Measurements from ENCODE around the gene CELF1.
"Not testable (repeated sequence)": the region's sequence is repeated elsewhere in the genome, so short reads cannot be mapped to it uniquely, and the experiment has no call there.

The CELF1 gene

DNA sequence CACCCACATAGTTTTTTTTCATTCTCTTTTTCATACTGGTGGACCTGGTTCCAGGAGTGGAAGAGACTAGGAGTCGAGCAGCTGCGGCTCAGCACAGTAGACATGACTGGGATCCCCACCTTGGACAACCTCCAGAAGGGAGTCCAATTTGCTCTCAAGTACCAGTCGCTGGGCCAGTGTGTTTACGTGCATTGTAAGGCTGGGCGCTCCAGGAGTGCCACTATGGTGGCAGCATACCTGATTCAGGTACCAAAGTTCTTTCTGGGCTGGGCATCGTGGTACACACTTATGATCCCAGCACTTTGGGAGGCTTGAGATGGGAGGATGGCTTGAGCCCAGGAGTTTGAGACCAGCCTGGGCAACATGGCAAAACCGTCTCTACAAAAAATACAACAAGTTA, 16.7 kb upstream of the CELF1 start:
- H3K9me3 Mint-ChIP-seq = no peaks in the 10 kb centered on the region

DNA sequence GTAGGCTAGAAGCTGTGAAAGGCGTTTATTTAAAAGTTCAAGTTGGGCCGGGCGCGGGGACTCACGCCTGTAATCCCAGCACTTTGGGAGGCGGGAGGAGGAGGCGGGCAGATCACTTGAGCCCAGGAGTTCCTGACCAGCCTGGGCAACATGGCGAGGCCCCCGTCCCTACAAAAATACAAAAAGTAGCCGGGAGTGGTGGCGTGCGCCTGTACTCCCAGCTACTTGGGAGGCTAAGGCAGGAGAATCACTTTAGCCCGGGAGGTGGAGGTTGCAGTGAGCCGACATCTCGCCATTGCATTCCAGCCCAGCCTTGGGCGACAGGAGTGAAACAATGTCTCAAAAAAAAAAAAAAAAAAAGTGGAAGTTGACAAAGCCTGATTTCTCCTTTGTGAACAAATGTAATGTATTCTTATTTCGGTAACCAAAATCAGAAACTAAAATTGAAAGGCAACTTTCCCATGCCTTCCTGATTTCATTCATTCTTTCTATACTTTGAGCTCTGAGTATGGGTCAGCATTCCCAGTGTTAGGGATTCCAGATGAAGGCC, 13.3 kb upstream of the CELF1 start:
- H3K4me1 Mint-ChIP-seq = peaks cover 17% of the 10 kb centered on the region
- peak overlapping the region; percentile 70 for H3K27ac Mint-ChIP-seq (ENCODE audit: low read depth)
- no peak for DNase-seq (ENCODE audit: low spot score in 2 of 2)
- ATAC-seq (replicated peaks; ENCODE audit: extremely low read depth, poor library complexity, severe bottlenecking) = no peak
- H3K9me3 Mint-ChIP-seq = no peaks in the 10 kb centered on the region
- H3K27me3 Mint-ChIP-seq = no peaks in the 10 kb centered on the region
- H3K4me3 Mint-ChIP-seq = peak overlapping the region; percentile 81
- H3K36me3 Mint-ChIP-seq (ENCODE audit: insufficient read depth) = peaks cover 16% of the 10 kb centered on the region

More for the DNA sequence above, 16.7 kb upstream of the CELF1 start:
- Mint-ChIP-seq H3K36me3 (ENCODE audit: insufficient read depth) (peaks cover 33% of the 10 kb centered on the region), H3K4me1 (peaks cover 21% of the 10 kb centered on the region), H3K4me3 (no peak overlapping the region), H3K27me3 (no peaks in the 10 kb centered on the region), H3K27ac (ENCODE audit: low read depth) (no peak overlapping the region)
- DNase-seq (ENCODE audit: low spot score in 2 of 2) (no peak), ATAC-seq (replicated peaks; ENCODE audit: extremely low read depth, poor library complexity, severe bottlenecking) (no peak)

DNA sequence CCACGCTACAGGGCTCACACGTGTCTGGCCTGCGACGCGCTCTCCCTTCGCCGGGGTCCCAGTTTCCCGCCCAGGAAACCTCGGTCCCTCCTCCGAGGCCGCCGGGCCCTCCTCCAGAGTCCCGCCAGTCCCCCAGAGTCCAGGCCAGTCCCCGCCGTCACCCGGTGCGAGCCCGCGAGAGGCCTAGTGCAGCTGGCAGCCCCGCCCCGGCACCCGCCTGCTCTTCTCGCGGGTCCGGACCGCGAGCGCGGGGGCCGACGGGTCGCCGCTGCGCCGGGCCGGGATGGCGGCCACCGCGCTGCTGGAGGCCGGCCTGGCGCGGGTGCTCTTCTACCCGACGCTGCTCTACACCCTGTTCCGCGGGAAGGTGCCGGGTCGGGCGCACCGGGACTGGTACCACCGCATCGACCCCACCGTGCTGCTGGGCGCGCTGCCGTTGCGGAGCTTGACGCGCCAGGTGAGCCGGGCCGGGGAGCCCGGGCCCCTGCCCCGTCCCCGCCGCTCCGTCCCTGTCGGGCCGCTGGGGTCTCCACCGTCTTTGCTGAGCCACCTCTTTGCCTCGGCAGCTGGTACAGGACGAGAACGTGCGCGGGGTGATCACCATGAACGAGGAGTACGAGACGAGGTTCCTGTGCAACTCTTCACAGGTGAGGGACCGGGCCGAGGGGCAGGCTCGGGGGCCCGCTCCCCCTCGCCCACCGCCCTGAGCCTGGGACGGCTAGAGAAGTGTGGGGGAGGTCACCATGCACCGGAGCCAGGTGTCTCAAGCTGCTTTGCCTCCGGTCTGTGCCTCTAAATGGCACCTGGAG, 12.6 kb upstream of the CELF1 start, which contains the start of gene PTPMT1:
TSS of gene PTPMT1 (plus strand) at position 260 of the 809 bp plus-strand sequence. CDS start at position 284, 24 bp downstream.
- Mint-ChIP-seq H3K27ac (ENCODE audit: low read depth) (peak within 1 kb of the TSS; percentile 90), H3K4me1 (peaks cover 17% of the 10 kb centered on the region), H3K9me3 (no peaks in the 10 kb centered on the region), H3K27me3 (no peaks in the 10 kb centered on the region), H3K4me3 (peak within 1 kb of the TSS; percentile 81), H3K36me3 (ENCODE audit: insufficient read depth) (peaks cover 16% of the 10 kb centered on the region)
- ATAC-seq (replicated peaks; ENCODE audit: extremely low read depth, poor library complexity, severe bottlenecking) = peak; percentile 84
- DNase-seq (ENCODE audit: low spot score in 2 of 2) = peak; percentile 35 to 41

DNA sequence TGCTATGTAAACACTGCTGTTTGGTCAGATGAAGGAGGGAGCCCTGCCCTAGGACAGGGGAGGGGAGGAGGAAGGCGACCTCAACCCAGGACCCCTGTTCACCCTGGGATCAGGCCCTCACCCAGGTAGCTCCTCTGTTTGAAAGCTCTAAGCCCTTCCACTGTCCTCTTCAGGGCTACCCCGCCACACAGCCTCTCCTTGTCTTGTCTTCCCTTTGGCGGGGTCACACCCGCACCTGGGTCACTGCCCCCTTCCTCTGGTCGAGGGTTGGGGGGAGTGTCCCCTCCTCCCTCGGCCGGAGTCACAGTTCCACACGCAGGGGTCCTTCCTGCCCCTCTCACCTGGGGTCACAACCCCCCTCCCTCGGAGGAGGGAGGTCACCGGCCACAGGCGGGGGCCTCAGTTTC, 12.0 kb upstream of the CELF1 start:
- no peak for DNase-seq (ENCODE audit: low spot score in 2 of 2)
- peaks cover 17% of the 10 kb centered on the region for H3K4me1 Mint-ChIP-seq
- H3K27me3 Mint-ChIP-seq = no peaks in the 10 kb centered on the region
- peak overlapping the region; percentile 90 for H3K27ac Mint-ChIP-seq (ENCODE audit: low read depth)
- no peaks in the 10 kb centered on the region for H3K9me3 Mint-ChIP-seq
- H3K36me3 Mint-ChIP-seq (ENCODE audit: insufficient read depth) = peaks cover 14% of the 10 kb centered on the region
- peak overlapping the region; percentile 81 for H3K4me3 Mint-ChIP-seq
- ATAC-seq (replicated peaks; ENCODE audit: extremely low read depth, poor library complexity, severe bottlenecking) = no peak

DNA sequence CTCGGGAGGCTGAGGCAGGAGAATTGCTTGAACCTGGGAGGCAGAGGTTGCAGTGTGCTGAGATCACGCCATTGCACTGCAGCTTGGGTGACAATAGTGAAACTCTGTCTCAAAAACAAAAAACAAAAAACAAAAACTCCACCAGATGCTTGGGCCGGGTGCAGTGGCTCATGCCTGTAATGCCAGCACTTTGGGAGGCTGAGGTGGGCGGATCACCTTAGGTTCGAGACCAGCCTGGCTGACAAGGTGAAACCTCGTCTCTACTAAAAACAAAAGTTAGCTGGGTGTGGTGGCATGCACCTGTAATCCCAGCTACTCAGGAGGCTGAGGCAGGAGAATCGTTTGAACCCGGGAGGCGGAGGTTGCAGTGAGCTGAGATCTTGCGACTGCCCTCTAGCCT, 11.4 kb upstream of the CELF1 start:
- Mint-ChIP-seq H3K4me1 (peaks cover 17% of the 10 kb centered on the region), H3K36me3 (ENCODE audit: insufficient read depth) (peaks cover 11% of the 10 kb centered on the region), H3K27ac (ENCODE audit: low read depth) (peak overlapping the region; percentile 90), H3K4me3 (peak overlapping the region; percentile 81)
- not testable (repeated sequence) for H3K27me3 Mint-ChIP-seq; H3K9me3 Mint-ChIP-seq; DNase-seq (ENCODE audit: low spot score in 2 of 2); ATAC-seq (replicated peaks; ENCODE audit: extremely low read depth, poor library complexity, severe bottlenecking)

DNA sequence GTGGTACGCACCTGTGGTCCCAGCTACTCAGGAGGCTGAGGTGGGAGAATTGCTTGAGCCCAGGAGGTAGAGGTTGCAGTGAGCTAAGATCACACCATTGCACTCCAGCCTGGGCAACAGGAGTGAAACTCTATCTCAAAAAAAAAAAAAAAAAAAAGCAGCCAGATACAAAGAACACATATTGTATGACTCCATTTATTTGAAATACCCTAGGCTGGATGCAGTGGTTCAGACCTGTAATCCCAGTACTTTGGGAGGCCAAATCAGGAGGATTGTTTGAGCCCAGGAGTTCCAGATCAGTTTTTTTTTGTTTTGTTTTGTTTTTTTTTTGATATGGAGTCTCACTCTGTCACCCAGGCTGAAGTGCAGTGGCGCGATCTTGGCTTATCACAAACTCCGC, 9.5 kb upstream of the CELF1 start:
- H3K4me3 Mint-ChIP-seq; H3K27me3 Mint-ChIP-seq; H3K27ac Mint-ChIP-seq (ENCODE audit: low read depth); DNase-seq (ENCODE audit: low spot score in 2 of 2); H3K9me3 Mint-ChIP-seq; ATAC-seq (replicated peaks; ENCODE audit: extremely low read depth, poor library complexity, severe bottlenecking); H3K36me3 Mint-ChIP-seq (ENCODE audit: insufficient read depth): not testable (repeated sequence)
- peaks cover 17% of the 10 kb centered on the region for H3K4me1 Mint-ChIP-seq

DNA sequence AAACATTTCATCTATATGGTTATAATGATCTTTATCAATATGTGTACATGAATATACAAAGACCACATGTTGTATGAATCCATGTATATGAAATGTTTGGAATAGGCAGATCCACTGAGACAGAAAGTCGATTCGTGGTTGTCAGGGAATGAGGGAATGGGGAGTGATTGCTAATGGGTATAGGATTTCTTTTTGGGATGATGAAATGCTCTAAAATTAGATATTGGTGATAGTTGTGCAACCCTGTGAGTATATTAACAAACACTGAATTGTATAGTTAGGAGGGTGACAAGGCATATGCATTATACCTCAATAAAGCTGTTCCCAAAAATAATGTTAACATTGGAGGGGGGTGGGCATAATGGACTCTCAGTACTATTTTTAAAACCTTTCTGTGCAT, 7.5 kb upstream of the CELF1 start:
- Mint-ChIP-seq H3K9me3 (no peaks in the 10 kb centered on the region), H3K27ac (ENCODE audit: low read depth) (no peak overlapping the region), H3K4me1 (peaks cover 5% of the 10 kb centered on the region), H3K27me3 (no peaks in the 10 kb centered on the region), H3K4me3 (no peak overlapping the region), H3K36me3 (ENCODE audit: insufficient read depth) (peaks cover 2% of the 10 kb centered on the region)
- no peak for ATAC-seq (replicated peaks; ENCODE audit: extremely low read depth, poor library complexity, severe bottlenecking)
- no peak for DNase-seq (ENCODE audit: low spot score in 2 of 2)

DNA sequence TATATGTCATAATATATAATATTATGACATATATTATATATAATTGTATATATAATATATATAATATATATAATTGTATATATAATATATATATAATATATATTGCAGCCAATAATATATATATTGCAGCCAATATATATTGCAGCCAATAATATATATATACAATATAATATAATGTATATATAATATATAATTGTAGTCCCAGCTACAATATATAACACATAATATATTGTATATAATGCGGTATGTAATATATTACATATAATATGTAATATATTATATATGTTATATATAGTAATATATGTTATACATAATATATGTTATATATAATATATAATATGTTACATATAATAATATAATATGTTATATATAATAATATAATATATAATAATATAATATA, 5.8 kb upstream of the CELF1 start:
- no peaks in the 10 kb centered on the region for H3K27me3 Mint-ChIP-seq
- peaks cover 1% of the 10 kb centered on the region for H3K36me3 Mint-ChIP-seq (ENCODE audit: insufficient read depth)
- no peak overlapping the region for H3K4me3 Mint-ChIP-seq
- no peaks in the 10 kb centered on the region for H3K4me1 Mint-ChIP-seq
- DNase-seq (ENCODE audit: low spot score in 2 of 2) (no peak), ATAC-seq (replicated peaks; ENCODE audit: extremely low read depth, poor library complexity, severe bottlenecking) (no peak)
- H3K9me3 Mint-ChIP-seq = no peaks in the 10 kb centered on the region
- no peak overlapping the region for H3K27ac Mint-ChIP-seq (ENCODE audit: low read depth)

DNA sequence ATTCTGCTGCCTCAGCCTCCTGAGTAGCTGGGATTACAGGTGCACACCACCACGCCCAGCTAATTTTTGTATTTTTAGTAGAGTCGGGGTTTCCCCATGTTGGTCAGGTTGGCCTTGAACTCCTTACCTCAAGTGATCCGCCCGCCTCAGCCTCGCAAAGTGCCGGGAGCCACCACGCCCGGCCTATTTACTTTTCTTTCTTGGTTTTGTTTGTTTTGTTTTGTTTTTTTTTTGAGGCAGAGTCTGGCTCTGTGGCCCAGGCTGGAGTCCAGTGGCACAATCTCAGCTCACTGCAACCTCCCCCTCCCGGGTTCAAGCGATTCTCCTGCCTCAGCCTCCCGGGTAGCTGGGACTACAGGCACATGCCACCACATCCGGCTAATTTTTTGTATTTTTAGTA, 4.1 kb upstream of the CELF1 start:
- not testable (repeated sequence) for H3K27ac Mint-ChIP-seq (ENCODE audit: low read depth); DNase-seq (ENCODE audit: low spot score in 2 of 2); ATAC-seq (replicated peaks; ENCODE audit: extremely low read depth, poor library complexity, severe bottlenecking); H3K36me3 Mint-ChIP-seq (ENCODE audit: insufficient read depth); H3K9me3 Mint-ChIP-seq; H3K27me3 Mint-ChIP-seq; H3K4me3 Mint-ChIP-seq
- peaks cover 12% of the 10 kb centered on the region for H3K4me1 Mint-ChIP-seq

DNA sequence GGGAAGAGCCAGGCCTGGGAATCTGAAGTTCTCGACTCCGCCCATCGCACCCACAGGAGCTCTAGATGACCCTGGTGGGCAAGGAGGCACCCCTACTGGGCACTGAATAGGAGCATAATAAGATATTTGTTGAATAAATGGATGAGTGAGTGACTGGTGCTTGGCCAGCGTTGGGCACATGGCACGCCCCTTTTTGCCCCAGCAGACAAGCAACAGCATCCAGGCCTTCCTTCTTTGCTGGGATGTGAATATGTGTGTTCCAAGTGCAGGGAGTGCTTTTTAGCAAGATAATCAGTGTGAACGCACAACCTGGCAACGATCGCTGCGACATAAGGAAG, 443 bp upstream of the CELF1 start:
- no peak for DNase-seq (ENCODE audit: low spot score in 2 of 2)
- H3K27me3 Mint-ChIP-seq = no peaks in the 10 kb centered on the region
- H3K4me3 Mint-ChIP-seq = peak overlapping the region; percentile 99
- peaks cover 35% of the 10 kb centered on the region for H3K4me1 Mint-ChIP-seq
- peak; percentile 11 for ATAC-seq (replicated peaks; ENCODE audit: extremely low read depth, poor library complexity, severe bottlenecking)
- peaks cover 10% of the 10 kb centered on the region for H3K36me3 Mint-ChIP-seq (ENCODE audit: insufficient read depth)
- no peaks in the 10 kb centered on the region for H3K9me3 Mint-ChIP-seq
- H3K27ac Mint-ChIP-seq (ENCODE audit: low read depth) = peak overlapping the region; percentile 93

DNA sequence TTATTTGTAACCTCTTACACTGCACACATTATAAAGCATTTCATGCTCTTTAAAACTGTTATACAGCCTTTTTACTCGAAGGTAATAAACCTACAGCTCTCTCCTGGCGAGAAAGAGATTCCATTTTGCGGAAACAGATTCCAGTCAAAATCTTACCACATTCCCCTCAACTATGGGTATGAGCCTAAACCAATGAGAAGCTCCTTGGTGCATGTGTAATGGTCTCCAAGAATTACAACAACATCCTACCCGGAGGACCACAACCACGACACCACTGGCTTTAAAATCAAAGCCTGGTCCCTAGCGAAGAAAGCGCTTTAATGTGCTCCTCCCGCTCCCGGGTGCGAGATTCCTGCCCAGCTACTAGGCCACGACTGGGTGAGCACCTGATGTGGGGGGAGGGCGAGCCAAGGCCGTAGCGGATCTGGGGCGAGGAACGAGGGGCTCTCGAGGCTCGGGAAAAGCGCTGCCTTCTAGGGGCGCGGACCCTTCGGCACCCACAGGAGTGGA, 821 bp downstream of the CELF1 start:
- no peak for DNase-seq (ENCODE audit: low spot score in 2 of 2)
- Mint-ChIP-seq H3K27ac (ENCODE audit: low read depth) (peak overlapping the region; percentile 93), H3K36me3 (ENCODE audit: insufficient read depth) (peaks cover 10% of the 10 kb centered on the region), H3K9me3 (no peaks in the 10 kb centered on the region), H3K27me3 (no peaks in the 10 kb centered on the region), H3K4me1 (peaks cover 37% of the 10 kb centered on the region), H3K4me3 (peak overlapping the region; percentile 99)
- ATAC-seq (replicated peaks; ENCODE audit: extremely low read depth, poor library complexity, severe bottlenecking) = no peak

DNA sequence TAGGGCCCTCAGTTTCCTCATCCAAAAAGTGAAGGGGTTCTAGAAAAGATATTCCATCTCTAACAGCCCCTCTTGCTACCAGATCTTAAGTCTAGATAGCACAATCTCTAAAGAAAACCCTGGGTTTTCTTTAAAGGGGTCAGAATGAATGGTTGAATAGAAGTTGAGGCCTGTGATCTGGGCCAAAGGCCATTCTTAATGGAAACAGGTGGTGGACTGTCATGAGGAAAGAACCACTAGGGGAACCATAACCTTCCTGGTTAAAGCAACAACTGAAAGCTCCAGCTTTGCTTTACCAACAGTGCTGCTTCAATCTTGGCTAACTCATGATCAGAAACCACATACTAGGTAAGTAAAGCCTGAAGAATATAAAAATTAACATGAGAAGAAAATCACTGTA, 1.8 kb downstream of the CELF1 start:
- Mint-ChIP-seq H3K36me3 (ENCODE audit: insufficient read depth) (peaks cover 10% of the 10 kb centered on the region), H3K4me3 (peak overlapping the region; percentile 99), H3K27me3 (no peaks in the 10 kb centered on the region), H3K9me3 (no peaks in the 10 kb centered on the region), H3K27ac (ENCODE audit: low read depth) (peak overlapping the region; percentile 93), H3K4me1 (peaks cover 46% of the 10 kb centered on the region)
- ATAC-seq (replicated peaks; ENCODE audit: extremely low read depth, poor library complexity, severe bottlenecking) (no peak), DNase-seq (ENCODE audit: low spot score in 2 of 2) (no peak)

All from central memory CD8-positive, alpha-beta T cell (primary cell).